Neural cell (in vitro differentiated cells): ENCODE measurements around the gene ZNF277.

Source experiments
- CTCF ChIP-seq: fragments of 450-650 bp; IDR thresholded peaks from 2 replicates; pipeline ENCODE4 v1.5.1; 2014; ENCODE audit warnings: antibody characterized with exemption, mild to moderate bottlenecking, moderate library complexity; ENCODE audit not compliant: poor library complexity, severe bottlenecking
- EZH2 ChIP-seq: fragments of 200-600, 300-800 bp; shearing (Covaris generic), sonication (generic); IDR thresholded peaks from 2 replicates; pipeline ENCODE4 v1.6.1; 2014; ENCODE audit warnings: antibody characterized with exemption, low read length, borderline replicate concordance, mild to moderate bottlenecking; ENCODE audit not compliant: insufficient read depth, poor library complexity, severe bottlenecking
- RAD21 ChIP-seq: fragments of 450-650 bp; conservative IDR thresholded peaks from 2 replicates; pipeline ENCODE4 v1.6.1; 2014; ENCODE audit warnings: antibody characterized with exemption, mild to moderate bottlenecking, moderate library complexity
- REST ChIP-seq: IDR thresholded peaks from 2 replicates; pipeline ENCODE4 v1.6.1; 2012; ENCODE audit warnings: borderline replicate concordance
- TAF1 ChIP-seq: IDR thresholded peaks from 2 replicates; pipeline ENCODE4 v1.6.1; 2012; ENCODE audit warnings: low read depth

GRCh38 chr7:112280267-112280666 is 73.8 kb downstream of the ZNF277 start:
- TF ChIP-seq EZH2 (no peak), CTCF (no peak), REST (no peak), TAF1 (no peak), RAD21 (no peak)
